Right lobe of liver (tissue), 6 donors: Measurements from ENCODE around the gene GORASP2. TPM values are rescaled to one million over a fixed set of nuclear protein-coding genes. Genes with fewer than 3 reads are reported as not detected.

ENCODE experiments used
- ATAC-seq, 4 donors: fragments of 200-7000 bp; cut with Tn5 transposase; one replicate each; pipeline ENCODE4 v1.9.1; 2020; ENCODE audit warnings: mild to moderate bottlenecking in 4 of 4, moderate library complexity in 4 of 4
- DNase-seq, 3 donors: peaks; one replicate each; pipeline ENCODE4 v3.0.0-alpha.2; 2020
- H3K27ac ChIP-seq, 3 donors: fragments of 200-600 bp; one replicate each; pipeline ENCODE4 v1.8.0; 2022
- H3K27me3 ChIP-seq, 2 donors: fragments of 200-600 bp; one replicate each; pipeline ENCODE4 v1.8.0; 2022
- H3K36me3 ChIP-seq, 4 donors: fragments of 200-600 bp; sonication (generic) in 1 of 4; one replicate each; pipeline versions ENCODE4 v1.5.1 to v1.8.0; 2017 to 2022; ENCODE audit warnings: control low read depth in 1 of 4
- H3K4me1 ChIP-seq, 4 donors: fragments of 200-600 bp; sonication (generic) in 1 of 4; one replicate each; pipeline versions ENCODE4 v1.5.1 to v1.8.0; 2017 to 2022; ENCODE audit warnings: control low read depth in 1 of 4
- H3K4me3 ChIP-seq, 3 donors: fragments of 200-600 bp; one replicate each; pipeline ENCODE4 v1.8.0; 2022
- H3K9me3 ChIP-seq, 4 donors: fragments of 200-600 bp; sonication (generic) in 1 of 4; one replicate each; pipeline versions ENCODE4 v1.5.1 to v1.8.0; 2017 to 2022; ENCODE audit warnings: control low read depth in 1 of 4
- CTCF ChIP-seq, 4 donors: fragments of 200-600 bp in 3 of 4; fragments of 450-650 bp in 1 of 4; IDR thresholded peaks; one replicate each; pipeline versions ENCODE4 v1.5.1 to v1.8.0; 2016 to 2022; ENCODE audit warnings: antibody characterized with exemption in 4 of 4, mild to moderate bottlenecking in 2 of 4
- POLR2A ChIP-seq: fragments of 450-650 bp; IDR thresholded peaks from one replicate; pipeline ENCODE4 v1.6.1; 2017; ENCODE audit warnings: antibody characterized with exemption, mild to moderate bottlenecking
- WGBS: methylation state at CpG from one replicate; pipeline ENCODE4 v1.1.6; 2018; ENCODE audit warnings: low coverage, low lambda C conversion rate; ENCODE audit not compliant: insufficient coverage; ENCODE audit errors: missing lambda C conversion rate; 5-methylcytosine and 5-hydroxymethylcytosine counted together
- intact Hi-C, 2 donors: fragments of 100-400 bp; cut with DNase I; formaldehyde crosslinking; loops; one replicate each; pipeline versions ENCODE4 v1.11.2 to v1.14.1; 2022
- total RNA-seq, 6 experiments: library from RNA; depleted of rRNA in 2 of 6; stranded (reverse); fragments of >200 nt in 2 of 6; fragmentation: NEBNext Ultra II Directional in 3 of 6; extraction: Animal tissue kit (Norgen Biotek cat#: 25700) in 3 of 6; gene quantifications; one replicate each; pipeline versions ENCODE4 v1.1.0 to v1.2.4, GENCODE V29; 2016 to 2023
- donor health status: DM: no; HTN: yes; CAD: no.
- donor health status: DM: no; HTN: no; CAD: no.
- donor health status: DM: no; HTN: no; CAD: no.
- donor health status: DM: no; HTN: yes; CAD: no.
- donor health status: DM: no; HTN: yes; CAD: no.

The GORASP2 gene
- total RNA-seq, 6 experiments from 2014 or later = 32.8 to 47.6 (median 37.6) TPM

GRCh38 chr2:171016125-171016524, 87.1 kb downstream of the GORASP2 start:
- ATAC-seq (no peak), DNase-seq (no peak)
- Histone ChIP-seq H3K36me3 (peaks cover 0 to 13% (median 3%) of the 10 kb centered on the region in 4 donors), H3K9me3 (no peaks in the 10 kb centered on the region), H3K4me3 (no peak overlapping the region), H3K4me1 (no peaks in the 10 kb centered on the region), H3K27me3 (no peaks in the 10 kb centered on the region), H3K27ac (no peak overlapping the region)
- intact Hi-C loops = no loop called here
- TF ChIP-seq POLR2A = no peak
- TF ChIP-seq CTCF (IDR thresholded peaks at IDR 0.05) = no peak
- WGBS = 92% methylated on average over 9 of the region's 9 CpGs

Other genes with a start within 250 kb of the GORASP2 start
- gene SP5, start 213.9 kb upstream of the GORASP2 start, total RNA-seq = 10 to 100 TPM in 1 of 6 experiments, 1 to 10 TPM in 5; 1.4 to 16.0 (median 1.9) TPM
- 1 to 10 TPM in 2 of 6 experiments, under 1 TPM in 1, not detected in 3; 0.53 to 1.2 (median 1.1) TPM for gene ERICH2, start 158.9 kb upstream of the GORASP2 start, total RNA-seq
- gene GAD1, start 112.4 kb upstream of the GORASP2 start, total RNA-seq = not detected
- gene TLK1, start 231.6 kb downstream of the GORASP2 start, total RNA-seq = 10 to 100 TPM; 18.4 to 40.2 (median 29.0) TPM